IgD-negative memory B cell (primary cell): Measurements from ENCODE around the gene IL6. TPM values are rescaled to one million over a fixed set of nuclear protein-coding genes. Genes with fewer than 3 reads are reported as not detected.
"Not testable (repeated sequence)": the region's sequence is repeated elsewhere in the genome, so short reads cannot be mapped to it uniquely, and the experiment has no call there.

Experiments used
- H3K27ac Mint-ChIP-seq, 3 donors: one replicate each; pipeline ENCODE4 v1.8.0; 2020 to 2022; ENCODE audit warnings: mild to moderate bottlenecking in 3 of 3, mixed read lengths in 3 of 3, moderate library complexity in 1 of 3
- H3K27me3 Mint-ChIP-seq: one replicate; pipeline ENCODE4 v1.8.0; 2021; ENCODE audit warnings: mixed read lengths
- H3K36me3 Mint-ChIP-seq: one replicate; pipeline ENCODE4 v1.8.0; 2020; ENCODE audit warnings: mild to moderate bottlenecking, mixed read lengths
- H3K4me1 Mint-ChIP-seq, 3 donors: one replicate each; pipeline ENCODE4 v1.8.0; 2020 to 2022; ENCODE audit warnings: mixed read lengths in 3 of 3, mild to moderate bottlenecking in 1 of 3
- H3K4me3 Mint-ChIP-seq, 4 donors: one replicate each; pipeline ENCODE4 v1.8.0; 2020 to 2022; ENCODE audit warnings: mild to moderate bottlenecking in 4 of 4, mixed read lengths in 4 of 4, moderate library complexity in 3 of 4
- H3K9me3 Mint-ChIP-seq, 3 donors: one replicate each; pipeline ENCODE4 v1.8.0; 2020 to 2021; ENCODE audit warnings: mixed read lengths in 3 of 3, mild to moderate bottlenecking in 1 of 3
- polyA plus RNA-seq: library from polyadenylated mRNA; unstranded; fragments of 300-500 nt; fragmentation: Illumina TruSeq; gene quantifications from one replicate; pipeline ENCODE4 v1.2.3, GENCODE V29; 2021

The IL6 gene
- polyA plus RNA-seq, 1 donor from 2014 or later = 3.8 TPM

DNA sequence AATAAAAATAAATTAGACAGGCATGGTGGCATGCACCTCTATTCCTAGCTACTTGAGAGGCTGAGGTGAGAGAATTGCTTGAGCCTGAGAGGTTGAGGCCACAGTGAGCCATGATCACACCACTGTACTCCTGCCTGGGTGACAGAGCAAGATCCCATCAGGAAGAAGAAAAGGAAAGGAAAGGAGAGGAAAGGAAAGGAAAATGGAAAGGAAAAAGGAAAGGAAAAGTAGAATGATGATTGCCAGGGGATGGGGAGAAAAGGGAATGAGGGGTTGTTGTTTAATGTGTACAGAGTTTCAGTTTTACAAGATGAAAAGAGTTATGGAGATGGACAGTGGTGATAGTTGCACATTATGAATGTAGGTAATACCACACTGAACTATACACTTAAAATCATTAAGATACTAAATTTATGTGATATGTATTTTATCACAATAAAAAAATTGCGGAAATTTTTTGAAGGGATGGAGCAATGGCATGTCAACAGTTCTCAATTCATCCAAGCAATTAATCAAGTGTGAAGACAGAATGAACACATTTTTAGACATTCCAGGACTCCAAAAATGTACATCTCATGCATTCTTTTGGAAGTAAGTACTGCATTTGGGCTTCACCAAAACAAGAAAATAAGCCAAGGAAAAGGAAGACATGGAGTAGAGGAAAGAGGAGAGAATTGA is 44.3 kb downstream of the IL6 start:
- peaks cover 2% of the 10 kb centered on the region for H3K36me3 Mint-ChIP-seq
- no peaks in the 10 kb centered on the region for H3K9me3 Mint-ChIP-seq
- peaks cover 0 to 1% (median under 1%) of the 10 kb centered on the region in 3 donors for H3K4me1 Mint-ChIP-seq
- H3K27me3 Mint-ChIP-seq = peaks cover 3% of the 10 kb centered on the region
- H3K27ac Mint-ChIP-seq = no peak overlapping the region
- H3K4me3 Mint-ChIP-seq = no peak overlapping the region

GRCh38 chr7:22771872-22772228 is 44.9 kb downstream of the IL6 start:
- H3K27ac Mint-ChIP-seq = no peak overlapping the region
- peaks cover 3% of the 10 kb centered on the region for H3K27me3 Mint-ChIP-seq
- H3K9me3 Mint-ChIP-seq = no peaks in the 10 kb centered on the region
- H3K36me3 Mint-ChIP-seq = peaks cover 2% of the 10 kb centered on the region
- H3K4me3 Mint-ChIP-seq = no peak overlapping the region
- H3K4me1 Mint-ChIP-seq = no peaks in the 10 kb centered on the region

DNA sequence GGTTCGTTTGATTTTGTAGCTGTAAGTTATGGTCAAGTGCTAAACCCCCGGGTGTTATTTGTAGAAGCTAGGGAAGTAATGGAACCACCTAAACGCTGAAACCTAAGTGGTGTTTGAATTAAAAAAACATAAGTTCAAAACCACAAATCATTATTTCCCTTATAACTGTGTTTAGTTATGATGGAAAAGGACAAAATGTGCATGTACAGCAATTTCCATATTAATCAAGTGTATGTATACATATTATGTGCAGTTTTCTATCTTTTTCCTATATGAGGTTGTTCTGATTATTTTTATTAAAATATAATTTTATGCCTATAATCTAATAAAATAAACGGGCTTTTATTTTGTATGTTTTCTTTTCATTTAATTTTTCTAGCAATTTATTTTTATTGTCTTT is 45.9 kb downstream of the IL6 start:
- no peaks in the 10 kb centered on the region for H3K4me1 Mint-ChIP-seq
- no peaks in the 10 kb centered on the region for H3K9me3 Mint-ChIP-seq
- peaks cover 2% of the 10 kb centered on the region for H3K36me3 Mint-ChIP-seq
- H3K27me3 Mint-ChIP-seq = peaks cover 3% of the 10 kb centered on the region
- H3K27ac Mint-ChIP-seq = no peak overlapping the region
- H3K4me3 Mint-ChIP-seq = no peak overlapping the region

DNA sequence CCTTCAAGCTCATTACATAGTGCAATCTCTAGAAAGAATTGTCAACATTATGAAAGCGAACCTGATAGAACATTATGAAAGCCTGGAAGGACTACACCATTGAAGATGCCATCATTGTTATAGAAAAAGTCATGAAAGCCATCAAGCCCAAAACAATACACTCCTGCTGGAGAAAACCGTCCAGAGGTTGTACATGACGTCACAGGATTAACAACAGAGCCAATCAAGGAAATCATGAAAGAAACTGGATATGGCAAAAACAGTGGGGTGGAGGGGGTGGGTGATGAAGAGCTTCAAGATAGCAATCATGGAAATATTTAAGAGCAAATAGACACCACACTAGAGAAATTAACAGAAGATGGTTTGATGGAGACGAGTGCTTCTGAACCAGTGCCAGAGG is 50.0 kb downstream of the IL6 start:
- H3K36me3 Mint-ChIP-seq = no peaks in the 10 kb centered on the region
- no peaks in the 10 kb centered on the region for H3K4me1 Mint-ChIP-seq
- no peaks in the 10 kb centered on the region for H3K27me3 Mint-ChIP-seq
- no peaks in the 10 kb centered on the region for H3K9me3 Mint-ChIP-seq
- peak overlapping the region in 1 of 3 donors; percentile 25 for H3K27ac Mint-ChIP-seq
- no peak overlapping the region for H3K4me3 Mint-ChIP-seq

DNA sequence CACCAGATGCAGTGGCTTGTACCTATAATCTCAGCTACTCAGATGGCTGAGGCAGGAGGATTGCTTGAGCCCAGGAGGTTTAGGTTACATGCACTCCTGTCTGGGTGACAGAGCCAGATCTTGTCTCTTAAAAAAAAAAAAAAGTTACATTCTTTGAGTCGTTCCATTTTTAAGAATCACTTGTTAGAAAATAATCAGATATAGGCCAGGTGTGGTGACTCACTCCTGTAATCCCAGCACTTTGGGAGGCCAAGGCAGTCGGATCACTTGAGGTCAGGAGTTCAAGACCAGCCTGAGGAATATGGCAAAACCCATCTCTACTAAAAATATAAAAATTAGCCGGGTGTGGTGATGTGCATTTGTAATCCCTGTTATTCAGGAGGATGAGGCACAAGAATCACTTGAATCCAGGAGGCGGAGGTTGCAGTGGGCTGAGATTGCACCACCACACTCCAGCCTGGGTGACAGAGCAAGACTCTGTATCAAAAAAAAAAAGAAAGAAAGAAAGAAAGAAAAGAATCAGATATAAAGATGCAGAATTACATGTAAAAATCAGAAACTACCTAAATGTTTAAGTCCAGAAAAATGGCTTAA is 52.8 kb downstream of the IL6 start:
- not testable (repeated sequence) for H3K36me3 Mint-ChIP-seq, H3K4me1 Mint-ChIP-seq, H3K27me3 Mint-ChIP-seq, H3K27ac Mint-ChIP-seq, H3K9me3 Mint-ChIP-seq, H3K4me3 Mint-ChIP-seq

DNA sequence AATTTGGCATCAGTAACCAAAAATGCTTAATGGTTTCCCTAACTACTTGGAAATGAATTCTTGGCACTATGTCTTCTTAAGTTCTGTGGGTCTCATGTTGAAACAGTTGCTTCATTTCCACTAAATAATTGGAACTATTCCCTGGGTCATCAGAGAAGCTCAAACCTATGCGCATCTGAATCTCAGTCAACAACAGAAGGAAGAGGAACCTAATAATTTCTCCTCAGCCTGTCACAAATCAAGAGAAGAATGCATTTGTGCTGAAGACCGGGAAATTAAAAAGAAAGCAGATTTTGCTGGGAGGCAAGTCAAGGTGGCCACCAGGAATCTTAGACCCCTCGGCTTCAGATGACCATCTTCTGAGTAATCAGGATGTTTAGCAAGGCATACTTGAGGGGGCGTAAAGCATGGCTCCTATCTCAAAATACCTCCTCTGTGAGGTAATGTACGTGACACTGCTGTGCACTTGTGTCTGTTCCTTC is 54.3 kb downstream of the IL6 start:
- H3K36me3 Mint-ChIP-seq = no peaks in the 10 kb centered on the region
- no peak overlapping the region for H3K27ac Mint-ChIP-seq
- H3K4me3 Mint-ChIP-seq = no peak overlapping the region
- H3K27me3 Mint-ChIP-seq = no peaks in the 10 kb centered on the region
- no peaks in the 10 kb centered on the region for H3K9me3 Mint-ChIP-seq
- no peaks in the 10 kb centered on the region for H3K4me1 Mint-ChIP-seq

Other genes starting within 250 kb of the IL6 start
- gene STEAP1B, start 227.0 kb upstream of the IL6 start, polyA plus RNA-seq = 3.4 TPM
- gene TOMM7, start 95.6 kb downstream of the IL6 start, polyA plus RNA-seq = 479 TPM